Endothelial cell of umbilical vein (primary cell): ENCODE results near the gene FAM221B. TPM values are rescaled to one million over a fixed set of nuclear protein-coding genes. Genes with fewer than 3 reads are reported as not detected.

Experiments
- BruUV-seq: library from RNA; stranded (reverse); fragments of 400-500 nt; replicated peaks from 2 replicates; lab custom pipeline; 2021; lab: Mats Ljungman, UMichigan
- CTCF ChIA-PET: fragments of 300-600, 350-600 bp; sonication (Branson Sonifier 250); formaldehyde crosslinking; loops from one replicate; lab custom pipeline; 2021; ENCODE audit warnings: antibody characterized with exemption, inconsistent platforms; lab: Charles Lee
- POLR2A ChIA-PET: fragments of 300-600, 350-600 bp; sonication (Branson Sonifier 250); formaldehyde crosslinking; loops from one replicate; lab custom pipeline; 2021; ENCODE audit warnings: antibody characterized with exemption, inconsistent platforms; lab: Charles Lee
- DNase-seq: peaks from one replicate; pipeline ENCODE4 v3.0.0-alpha.2; 2011; ENCODE audit warnings: low read depth, low spot score
- FAIRE-seq: peaks from 2 replicates; lab custom pipeline; 2011; peaks lifted over from hg19 to GRCh38; lab: Jason Lieb, UNC
- H2AFZ ChIP-seq: 2 replicates; pipeline ENCODE4 v1.6.0; 2012; ENCODE audit warnings: low read depth, low read length, control low read depth, inconsistent platforms
- H3K27ac ChIP-seq: 2 replicates; pipeline ENCODE4 v1.5.1; 2011; ENCODE audit warnings: low read depth, mild to moderate bottlenecking, control low read depth, low read length, moderate library complexity; ENCODE audit not compliant: insufficient read depth
- H3K27me3 ChIP-seq, 2 experiments: 2 replicates each; pipeline versions ENCODE4 v1.6.0 to v1.6.1; 2011; ENCODE audit warnings: low read length in 2 of 2, mixed read lengths in 1 of 2; ENCODE audit not compliant: control insufficient read depth in 2 of 2, insufficient read depth in 2 of 2
- H3K36me3 ChIP-seq, 2 experiments: 2 replicates in 1 of 2; 3 replicates in 1 of 2; pipeline ENCODE4 v1.5.1; 2011; ENCODE audit warnings: low read length in 2 of 2, mild to moderate bottlenecking in 1 of 2, moderate library complexity in 1 of 2; ENCODE audit not compliant: control insufficient read depth in 2 of 2, insufficient read depth in 2 of 2; ENCODE audit errors: extremely low read depth in 1 of 2
- H3K4me1 ChIP-seq: 3 replicates; pipeline ENCODE4 v1.5.1; 2011; ENCODE audit warnings: mild to moderate bottlenecking, low read length; ENCODE audit not compliant: control insufficient read depth, insufficient read depth; ENCODE audit errors: extremely low read depth
- H3K4me2 ChIP-seq: 2 replicates; pipeline ENCODE4 v1.6.1; 2011; ENCODE audit warnings: low read length, control low read depth, mixed read lengths; ENCODE audit not compliant: insufficient read depth
- H3K4me3 ChIP-seq, 3 experiments: fragments of 200-600 bp in 1 of 3; sonication (generic), shearing (Covaris generic) in 1 of 3; replicated peaks in 1 of 3; 2 replicates each; pipeline ENCODE4 v1.5.1; 2011 to 2016; ENCODE audit warnings: control low read depth in 3 of 3, low read length in 3 of 3, mild to moderate bottlenecking in 2 of 3, inconsistent platforms in 1 of 3, low read depth in 1 of 3, moderate library complexity in 1 of 3; ENCODE audit not compliant: insufficient read depth in 1 of 3
- H3K79me2 ChIP-seq: 2 replicates; pipeline ENCODE4 v1.6.0; 2012; ENCODE audit warnings: low read length, inconsistent platforms; ENCODE audit not compliant: control insufficient read depth, insufficient read depth
- H3K9ac ChIP-seq: replicated peaks from 2 replicates; pipeline ENCODE3; 2011; ENCODE audit warnings: low read length, control low read depth; ENCODE audit not compliant: insufficient read depth; ENCODE audit errors: extremely low read depth
- H3K9me1 ChIP-seq: replicated peaks from 3 replicates; pipeline ENCODE4 v1.6.0; 2011; ENCODE audit warnings: mild to moderate bottlenecking, low read length; ENCODE audit not compliant: control insufficient read depth, insufficient read depth; ENCODE audit errors: extremely low read depth
- H3K9me3 ChIP-seq: replicated peaks from 2 replicates; pipeline ENCODE4 v1.5.1; 2012; ENCODE audit warnings: low read length, inconsistent platforms; ENCODE audit not compliant: control insufficient read depth, insufficient read depth
- H4K20me1 ChIP-seq: replicated peaks from 2 replicates; pipeline ENCODE3; 2011; ENCODE audit warnings: mild to moderate bottlenecking, low read length; ENCODE audit not compliant: control insufficient read depth, insufficient read depth; ENCODE audit errors: extremely low read depth
- CTCF ChIP-seq, 2 donors: IDR thresholded peaks; 1 replicate in 1 of 2; 2 replicates in 1 of 2; pipeline ENCODE4 v1.5.1; 2011; ENCODE audit warnings: low read length in 2 of 2, mild to moderate bottlenecking in 2 of 2, moderate library complexity in 2 of 2, control low read depth in 1 of 2, inconsistent platforms in 1 of 2, low read depth in 1 of 2; ENCODE audit not compliant: insufficient read depth in 1 of 2; ENCODE audit errors: extremely low read depth in 1 of 2
- EZH2 ChIP-seq: IDR thresholded peaks from 2 replicates; pipeline ENCODE4 v1.6.1; 2012; ENCODE audit warnings: borderline replicate concordance, low read depth, mild to moderate bottlenecking, moderate library complexity, low read length, inconsistent platforms; ENCODE audit not compliant: severe bottlenecking
- FOS ChIP-seq: IDR thresholded peaks from 2 replicates; pipeline ENCODE4 v1.6.1; 2011; ENCODE audit warnings: mild to moderate bottlenecking, low read length, moderate library complexity, borderline replicate concordance; ENCODE audit not compliant: insufficient read depth
- GATA2 ChIP-seq: IDR thresholded peaks from 2 replicates; pipeline ENCODE4 v1.7.0; 2011; ENCODE audit warnings: low read depth, mild to moderate bottlenecking, moderate library complexity, mixed read lengths, low read length; ENCODE audit not compliant: insufficient read length, insufficient read depth
- JUN ChIP-seq: IDR thresholded peaks from 2 replicates; pipeline ENCODE4 v1.6.1; 2011; ENCODE audit warnings: borderline replicate concordance, low read depth; ENCODE audit not compliant: insufficient read length, insufficient read depth
- MYC ChIP-seq: IDR thresholded peaks from one replicate; pipeline ENCODE4 v1.6.1; 2011; ENCODE audit warnings: mild to moderate bottlenecking, low read depth, low read length
- POLR2A ChIP-seq: IDR thresholded peaks from 2 replicates; pipeline ENCODE4 v1.6.1; 2012; ENCODE audit warnings: low read depth, mild to moderate bottlenecking, control low read depth, low read length
- POLR2AphosphoS5 ChIP-seq: IDR thresholded peaks from 2 replicates; pipeline ENCODE4 v1.6.1; 2012; ENCODE audit warnings: low read depth, mild to moderate bottlenecking, control low read depth, low read length, moderate library complexity; ENCODE audit not compliant: insufficient read depth
- dilution Hi-C: fragments of 300-500 bp; cut with MboI; formaldehyde crosslinking; loops from one replicate; pipeline ENCODE4 v1.15.0; 2019; ENCODE audit warnings: low sequenced_read_pairs; ENCODE audit not compliant: extremely low pct_ligation_motif_present
- intact Hi-C: fragments of 100-400 bp; cut with micrococcal nuclease; formaldehyde crosslinking; loops from one replicate; pipeline ENCODE4 v1.10.0; 2022
- polyA plus RNA-seq, 4 experiments: library from polyadenylated mRNA; depleted of rRNA in 3 of 4; stranded (reverse) in 3 of 4; unstranded in 1 of 4; fragments of >200 nt; gene quantifications; 2 replicates each; pipeline versions ENCODE4 v1.2.1 to v1.2.3, GENCODE V29; 2011 to 2012; ENCODE audit warnings: missing spikeins in 1 of 4
- total RNA-seq: library from RNA; stranded (reverse); gene quantifications from 2 replicates; pipeline ENCODE4 v1.2.3, GENCODE V29; 2021
- TF ChIP-seq, protein P1 (sequence below): IDR thresholded peaks from 2 replicates; pipeline ENCODE4 v1.6.1; 2011; ENCODE audit not compliant: insufficient read depth, insufficient read length

The FAM221B gene
- total and polyA plus RNA-seq, 2 donors (not counting 3 experiments of a cell fraction or from before 2014, with no cell fraction given): not detected

DNA sequence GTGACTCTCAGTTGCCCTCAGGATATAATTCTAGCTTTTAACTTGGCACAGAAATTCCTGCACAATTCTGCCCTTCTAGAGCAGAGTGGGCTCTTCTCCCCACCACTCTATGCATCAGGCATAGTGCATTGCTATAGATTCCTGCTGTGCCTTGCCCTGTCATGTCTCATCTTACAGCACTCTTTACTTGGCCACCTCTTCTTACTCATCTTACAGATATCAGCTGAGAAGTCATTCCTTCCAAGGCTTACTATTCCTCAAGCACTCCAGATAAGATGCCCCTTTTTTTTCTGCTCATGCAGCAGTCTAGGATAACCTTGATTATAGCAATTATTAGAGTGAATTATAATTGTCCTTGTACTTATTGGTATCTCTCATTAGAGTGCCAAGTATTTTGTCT lies 5.6 kb downstream of the FAM221B start:
- H3K27me3 ChIP-seq: peaks cover 0 to 2% of the 10 kb centered on the region in 2 experiments
- H2AFZ ChIP-seq: no peak overlapping the region
- no peak overlapping the region for H3K9ac ChIP-seq
- H3K4me3 ChIP-seq: no peak overlapping the region
- H3K27ac ChIP-seq: no peak overlapping the region
- no peaks in the 10 kb centered on the region for H4K20me1 ChIP-seq
- no peak overlapping the region for H3K4me2 ChIP-seq
- H3K9me3 ChIP-seq: no peaks in the 10 kb centered on the region
- FAIRE-seq (no peak), DNase-seq (no peak)
- intact Hi-C loops: no loop called here
- no peaks in the 10 kb centered on the region for H3K4me1 ChIP-seq
- CTCF ChIA-PET: interaction anchor here (1.8 to 7.6 kb wide), 2 partner anchors 8 to 32 kb away, joined by 5 to 277 read pairs; partner anchors contain the start of genes HINT2 and NPR2
- POLR2A ChIA-PET: no interaction called here
- no TSS peak for BruUV-seq
- no peaks in the 10 kb centered on the region for H3K36me3 ChIP-seq
- no peaks in the 10 kb centered on the region for H3K9me1 ChIP-seq
- dilution Hi-C loops: no loop called here
- no peak for TF ChIP-seq EZH2
- TF ChIP-seq POLR2AphosphoS5: no peak
- TF ChIP-seq POLR2A: no peak
- TF ChIP-seq, protein P1, sequence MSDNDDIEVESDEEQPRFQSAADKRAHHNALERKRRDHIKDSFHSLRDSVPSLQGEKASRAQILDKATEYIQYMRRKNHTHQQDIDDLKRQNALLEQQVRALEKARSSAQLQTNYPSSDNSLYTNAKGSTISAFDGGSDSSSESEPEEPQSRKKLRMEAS: no peak
- TF ChIP-seq FOS: no peak
- no peak for TF ChIP-seq GATA2
- TF ChIP-seq MYC: no peak
- no peak for TF ChIP-seq CTCF (IDR thresholded peaks at IDR 0.05; ENCODE audit: extremely low read depth in 1 of 2, insufficient read depth in 1 of 2, low read depth in 1 of 2, low read length in 2 of 2)
- TF ChIP-seq JUN: no peak
- H3K79me2 ChIP-seq: no peaks in the 10 kb centered on the region
